Progenitor cell of endocrine pancreas (in vitro differentiated cells): ENCODE results near the gene POLA1. TPM values are rescaled to one million over a fixed set of nuclear protein-coding genes. Genes with fewer than 3 reads are reported as not detected.
"Not testable (repeated sequence)": the region's sequence is repeated elsewhere in the genome, so short reads cannot be mapped to it uniquely, and the experiment has no call there.

ENCODE experiments used
- DNase-seq: peaks from one replicate; pipeline ENCODE4 v3.0.0; 2021; ENCODE audit warnings: low spot score; ENCODE audit not compliant: unreplicated experiment
- H3K27ac Mint-ChIP-seq: 2 replicates; pipeline ENCODE4 v1.8.0; 2021; ENCODE audit warnings: mild to moderate bottlenecking, moderate library complexity, mixed read lengths
- H3K27me3 Mint-ChIP-seq: 2 replicates; pipeline ENCODE4 v1.8.0; 2021; ENCODE audit warnings: mixed read lengths
- H3K36me3 Mint-ChIP-seq: 2 replicates; pipeline ENCODE4 v1.8.0; 2022; ENCODE audit warnings: mixed read lengths; ENCODE audit not compliant: insufficient read depth
- H3K4me1 Mint-ChIP-seq: 2 replicates; pipeline ENCODE4 v1.8.0; 2021; ENCODE audit warnings: low read depth, mixed read lengths
- H3K4me3 Mint-ChIP-seq: 2 replicates; pipeline ENCODE4 v1.8.0; 2021; ENCODE audit warnings: low read depth, mild to moderate bottlenecking, moderate library complexity, mixed read lengths
- H3K9me3 Mint-ChIP-seq: 2 replicates; pipeline ENCODE4 v1.8.0; 2021; ENCODE audit warnings: low read depth, mixed read lengths
- CTCF ChIP-seq: fragments of 200-600 bp; sonication (generic); IDR thresholded peaks from one replicate; pipeline ENCODE4 v1.5.0; 2021; ENCODE audit warnings: antibody characterized with exemption, mild to moderate bottlenecking; ENCODE audit not compliant: unreplicated experiment
- total RNA-seq: library from RNA; stranded (reverse); gene quantifications from 2 replicates; pipeline ENCODE4 v1.2.1, GENCODE V29; 2021

Gene POLA1
- total RNA-seq, 1 donor from 2014 or later: 44.8 TPM

- H3K4me1 Mint-ChIP-seq: peaks cover 15% of the 10 kb centered on the region
- DNase-seq: no peak
- TF ChIP-seq CTCF: no peak
- no peaks in the 10 kb centered on the region for H3K27me3 Mint-ChIP-seq
- H3K9me3 Mint-ChIP-seq: no peaks in the 10 kb centered on the region
- H3K36me3 Mint-ChIP-seq: peaks cover 1% of the 10 kb centered on the region
- no peak overlapping the region for H3K4me3 Mint-ChIP-seq
- H3K27ac Mint-ChIP-seq: no peak overlapping the region
Observed at GRCh38 chrX:24862343-24862742, 168.6 kb downstream of the POLA1 start.

- not testable (repeated sequence) for H3K27ac Mint-ChIP-seq, H3K36me3 Mint-ChIP-seq, H3K27me3 Mint-ChIP-seq, H3K4me3 Mint-ChIP-seq, H3K9me3 Mint-ChIP-seq, DNase-seq
- H3K4me1 Mint-ChIP-seq: peaks cover 15% of the 10 kb centered on the region
Observed at GRCh38 chrX:24863779-24864178, 170.1 kb downstream of the POLA1 start.

- H3K4me3 Mint-ChIP-seq: no peak overlapping the region
- TF ChIP-seq CTCF: no peak
- peaks cover 4% of the 10 kb centered on the region for H3K36me3 Mint-ChIP-seq
- peaks cover 6% of the 10 kb centered on the region for H3K4me1 Mint-ChIP-seq
- H3K9me3 Mint-ChIP-seq: no peaks in the 10 kb centered on the region
- no peak for DNase-seq
- no peak overlapping the region for H3K27ac Mint-ChIP-seq
- H3K27me3 Mint-ChIP-seq: no peaks in the 10 kb centered on the region
Observed at GRCh38 chrX:24870143-24870542, 176.4 kb downstream of the POLA1 start.

GRCh38 chrX:24874604-24875247 lies 181.0 kb downstream of the POLA1 start:
- Mint-ChIP-seq H3K27ac (no peak overlapping the region), H3K9me3 (no peaks in the 10 kb centered on the region)
- no peak for DNase-seq

GRCh38 chrX:24876530-24877287 lies 183.0 kb downstream of the POLA1 start:
- Mint-ChIP-seq H3K4me3 (no peak overlapping the region), H3K36me3 (peaks cover 2% of the 10 kb centered on the region)

More at GRCh38 chrX:24874604-24875247, 181.0 kb downstream of the POLA1 start:
- Mint-ChIP-seq H3K4me3 (no peak overlapping the region), H3K4me1 (peaks cover 42% of the 10 kb centered on the region), H3K36me3 (no peaks in the 10 kb centered on the region), H3K27me3 (no peaks in the 10 kb centered on the region)
- no peak for TF ChIP-seq CTCF

More at GRCh38 chrX:24876530-24877287, 183.0 kb downstream of the POLA1 start:
- H3K27me3 Mint-ChIP-seq: no peaks in the 10 kb centered on the region
- H3K27ac Mint-ChIP-seq: peak overlapping the region; percentile 94
- TF ChIP-seq CTCF: no peak
- no peaks in the 10 kb centered on the region for H3K9me3 Mint-ChIP-seq
- no peak for DNase-seq
- peaks cover 49% of the 10 kb centered on the region for H3K4me1 Mint-ChIP-seq
